ENCODE measurements around the gene HOXC6. TPM values are rescaled to one million over a fixed set of nuclear protein-coding genes. Genes with fewer than 3 reads are reported as not detected.
A peak's percentile ranks its signal among the peaks of the same experiment; 100 is the strongest.

The HOXC6 gene
- total and polyA plus RNA-seq, 2 of the 8 experiments (the other 6 are each of a cell fraction or from before 2014, with no cell fraction given) = not detected

DNA sequence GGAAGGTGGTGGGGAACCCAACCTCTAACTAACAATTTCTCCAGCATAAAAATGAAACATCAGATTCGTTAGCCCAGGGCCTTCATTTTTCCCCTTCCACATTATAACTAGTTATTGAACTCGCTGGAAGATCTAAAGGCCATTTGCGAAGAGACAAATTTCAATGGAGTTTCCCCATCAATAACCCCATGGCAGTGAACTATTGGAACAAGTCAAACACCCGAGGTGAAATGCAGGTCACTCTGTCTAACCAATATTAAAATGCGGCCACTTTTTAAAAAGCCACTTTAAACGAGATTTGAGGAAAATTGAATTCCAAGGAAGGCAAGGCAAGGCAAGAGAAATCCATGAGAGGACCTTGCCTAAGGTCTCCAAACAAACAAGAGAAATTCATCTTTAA is 20.9 kb downstream of the HOXC6 start:
- H3K27me3 ChIP-seq (replicated peaks in 1 of 4; ENCODE audit: control insufficient read depth in 3 of 4, extremely low read depth in 1 of 4, insufficient read depth in 3 of 4, low read length in 3 of 4) = peaks cover 99 to 100% (median 100%) of the 10 kb centered on the region in 4 experiments
- H4K5ac ChIP-seq (ENCODE audit: insufficient read length, low read depth, low read length) = no peak overlapping the region
- H3K9ac ChIP-seq (replicated peaks in 1 of 4; ENCODE audit: extremely low read depth in 1 of 4, low read depth in 3 of 4, low read length in 3 of 4) = no peak overlapping the region
- DNase-seq (ENCODE audit: low read depth in 1 of 2, low spot score in 2 of 2) (no peak), FAIRE-seq (no peak)
- peaks cover 20 to 21% of the 10 kb centered on the region in 2 experiments for H4K20me1 ChIP-seq (replicated peaks in 1 of 2; ENCODE audit: control insufficient read depth in 1 of 2, insufficient read depth in 2 of 2, low read length in 2 of 2)
- H3K79me1 ChIP-seq (ENCODE audit: low read depth, low read length) = no peaks in the 10 kb centered on the region
- H3K9me3 ChIP-seq (ENCODE audit: insufficient read depth in 2 of 2, low read depth in 1 of 2, low read length in 1 of 2) = no peaks in the 10 kb centered on the region
- no peak overlapping the region for H3K56ac ChIP-seq (replicated peaks; ENCODE audit: insufficient read length, low read depth, low read length)
- no peak overlapping the region for H3K4me3 ChIP-seq (ENCODE audit: extremely low read depth in 1 of 4, insufficient read depth in 2 of 4, low read depth in 3 of 4, low read length in 4 of 4)
- no peak overlapping the region for H2AK5ac ChIP-seq (ENCODE audit: low read depth, low read length)
- no peak overlapping the region for H2AFZ ChIP-seq (ENCODE audit: low read length)
- peaks cover 3% of the 10 kb centered on the region for H3K23me2 ChIP-seq (ENCODE audit: low read depth, low read length)
- no peak overlapping the region for H2BK20ac ChIP-seq (ENCODE audit: low read length)
- H2BK12ac ChIP-seq (ENCODE audit: low read depth, low read length) = no peak overlapping the region
- H2BK5ac ChIP-seq (ENCODE audit: low read depth, low read length) = no peak overlapping the region
- no peak overlapping the region for H2BK15ac ChIP-seq (ENCODE audit: low read length)
- no peak overlapping the region for H3K27ac ChIP-seq (ENCODE audit: low read depth, low read length)
- POLR2A ChIA-PET (ENCODE audit: partially characterized antibody) = no interaction called here
- H3K14ac ChIP-seq (ENCODE audit: insufficient read length) = no peak overlapping the region
- no peak overlapping the region for H4K8ac ChIP-seq (ENCODE audit: extremely low read depth, insufficient read depth, low read length)
- no peak overlapping the region for H3K23ac ChIP-seq (ENCODE audit: insufficient read length)
- no peak overlapping the region for H4K91ac ChIP-seq (replicated peaks; ENCODE audit: insufficient read length, low read length)
- no peak overlapping the region for H3K18ac ChIP-seq (ENCODE audit: extremely low read depth, low read length)
- no peak overlapping the region for H3K4me2 ChIP-seq (ENCODE audit: insufficient read depth in 1 of 2, low read depth in 2 of 2, low read length in 2 of 2)
- H3K79me2 ChIP-seq (ENCODE audit: control insufficient read depth in 1 of 2, insufficient read depth in 2 of 2, low read length in 2 of 2) = no peaks in the 10 kb centered on the region
- no peak overlapping the region for H3K4ac ChIP-seq (replicated peaks; ENCODE audit: insufficient read length, low read depth, low read length)
- CTCF ChIA-PET (ENCODE audit: partially characterized antibody) = no interaction called here
- no peak overlapping the region for H2BK120ac ChIP-seq (replicated peaks; ENCODE audit: low read depth, low read length)
- 23% methylated on average over 6 of the region's 6 CpGs; no CpG with 5 or more reads in 1 of the 2 experiments for WGBS, 2 experiments (ENCODE audit: extremely low coverage in 1 of 2, insufficient coverage in 1 of 2, insufficient read length in 1 of 2, insufficient replicate concordance in 2 of 2, low coverage in 1 of 2, low lambda C conversion rate in 2 of 2, missing lambda C conversion rate in 1 of 2)
- peaks cover 0 to 9% (median 0%) of the 10 kb centered on the region in 4 experiments; a peak in 1 of 8 replicates for H3K36me3 ChIP-seq (ENCODE audit: control insufficient read depth in 2 of 4, insufficient read depth in 4 of 4, low read length in 3 of 4)
- H3K4me1 ChIP-seq (replicated peaks in 1 of 4; ENCODE audit: control insufficient read depth in 3 of 4, insufficient read depth in 4 of 4, low read length in 3 of 4) = peaks cover 0 to 16% (median 5%) of the 10 kb centered on the region in 4 experiments; a peak in 6 of 7 replicates
- TF ChIP-seq, protein P1, sequence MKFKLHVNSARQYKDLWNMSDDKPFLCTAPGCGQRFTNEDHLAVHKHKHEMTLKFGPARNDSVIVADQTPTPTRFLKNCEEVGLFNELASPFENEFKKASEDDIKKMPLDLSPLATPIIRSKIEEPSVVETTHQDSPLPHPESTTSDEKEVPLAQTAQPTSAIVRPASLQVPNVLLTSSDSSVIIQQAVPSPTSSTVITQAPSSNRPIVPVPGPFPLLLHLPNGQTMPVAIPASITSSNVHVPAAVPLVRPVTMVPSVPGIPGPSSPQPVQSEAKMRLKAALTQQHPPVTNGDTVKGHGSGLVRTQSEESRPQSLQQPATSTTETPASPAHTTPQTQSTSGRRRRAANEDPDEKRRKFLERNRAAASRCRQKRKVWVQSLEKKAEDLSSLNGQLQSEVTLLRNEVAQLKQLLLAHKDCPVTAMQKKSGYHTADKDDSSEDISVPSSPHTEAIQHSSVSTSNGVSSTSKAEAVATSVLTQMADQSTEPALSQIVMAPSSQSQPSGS (IDR thresholded peaks at IDR 0.05; ENCODE audit: low read length) = no peak
- TF ChIP-seq SP1 (IDR thresholded peaks at IDR 0.05; ENCODE audit: low read depth, low read length) (no peak), HDAC6 (IDR thresholded peaks at IDR 0.05; ENCODE audit: low read depth, low read length) (no peak), RFX5 (IDR thresholded peaks at IDR 0.05; ENCODE audit: borderline replicate concordance, low read depth, low read length) (no peak), SIRT6 (IDR thresholded peaks at IDR 0.05; ENCODE audit: low read length) (no peak), BACH1 (IDR thresholded peaks at IDR 0.05; ENCODE audit: low read length) (no peak), POLR2A (IDR thresholded peaks at IDR 0.05; ENCODE audit: control extremely low read depth in 1 of 2, low read depth in 2 of 2, low read length in 2 of 2) (no peak), JUN (IDR thresholded peaks at IDR 0.05; ENCODE audit: low read depth, low read length) (no peak), GTF2F1 (IDR thresholded peaks at IDR 0.05; ENCODE audit: borderline replicate concordance, low read depth, low read length) (no peak), KDM5A (IDR thresholded peaks at IDR 0.05; ENCODE audit: low read length) (no peak), RNF2 (IDR thresholded peaks at IDR 0.05; ENCODE audit: borderline replicate concordance, low read depth, low read length, missing control alignments, poor library complexity, severe bottlenecking) (peak; percentile 0), SUZ12 (IDR thresholded peaks at IDR 0.05; ENCODE audit: low read length) (no peak; the same call in 1 of the 2 replicates)
- TF ChIP-seq, protein P2, sequence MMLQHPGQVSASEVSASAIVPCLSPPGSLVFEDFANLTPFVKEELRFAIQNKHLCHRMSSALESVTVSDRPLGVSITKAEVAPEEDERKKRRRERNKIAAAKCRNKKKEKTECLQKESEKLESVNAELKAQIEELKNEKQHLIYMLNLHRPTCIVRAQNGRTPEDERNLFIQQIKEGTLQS (IDR thresholded peaks at IDR 0.05; ENCODE audit: insufficient read depth, low read depth, low read length) = no peak

Data from H1 (cell line).